ENCODE results near the gene HIVEP2. TPM values are rescaled to one million over a fixed set of nuclear protein-coding genes. Genes with fewer than 3 reads are reported as not detected.

The HIVEP2 gene
- total and polyA plus RNA-seq, 4 donors: 3.0 to 23.8 (median 11.2) TPM

- TF ChIP-seq CTCF (IDR thresholded peaks at IDR 0.05; ENCODE audit: control extremely low read depth, extremely low read depth): no peak
- no peak for DNase-seq
- Histone ChIP-seq H3K36me3 (ENCODE audit: control insufficient read depth in 4 of 4, insufficient read depth in 4 of 4, low read length in 4 of 4) (no peaks in the 10 kb centered on the region), H3K4me3 (no peak overlapping the region), H3K27ac (ENCODE audit: low read depth in 1 of 2, low read length in 1 of 2) (no peak overlapping the region), H3K9ac (ENCODE audit: insufficient read depth in 1 of 2, low read length in 2 of 2) (no peak overlapping the region), H3K27me3 (ENCODE audit: control insufficient read depth in 3 of 3, insufficient read depth in 3 of 3, low read length in 2 of 3) (no peaks in the 10 kb centered on the region), H3K4me1 (ENCODE audit: control insufficient read depth in 5 of 5, insufficient read depth in 5 of 5, low read length in 5 of 5) (peaks cover 0 to 40% (median 12%) of the 10 kb centered on the region in 5 donors), H3K9me3 (ENCODE audit: control insufficient read depth in 4 of 4, insufficient read depth in 3 of 4, low read length in 3 of 4) (no peaks in the 10 kb centered on the region)
- no peak for ATAC-seq (ENCODE audit: insufficient read depth, low FRiP score)
- WGBS, 2 donors: 78 to 81% methylated on average over 4 of the region's 4 CpGs
These were observed 74.1 kb downstream of the HIVEP2 start for GRCh38 chr6:142870787-142871415.

- H3K4me3 ChIP-seq: no peak overlapping the region
- H3K27ac ChIP-seq (ENCODE audit: low read depth in 1 of 2, low read length in 1 of 2): peak overlapping the region in 1 of 2 donors; percentile 40
- no peaks in the 10 kb centered on the region for H3K27me3 ChIP-seq (ENCODE audit: control insufficient read depth in 3 of 3, insufficient read depth in 3 of 3, low read length in 2 of 3)
- H3K36me3 ChIP-seq (ENCODE audit: control insufficient read depth in 4 of 4, insufficient read depth in 4 of 4, low read length in 4 of 4): no peaks in the 10 kb centered on the region
- no peak for ATAC-seq (ENCODE audit: insufficient read depth, low FRiP score)
- no peak for TF ChIP-seq CTCF (IDR thresholded peaks at IDR 0.05; ENCODE audit: control extremely low read depth, extremely low read depth)
- peak in 1 of 3 donors; percentile 12 for DNase-seq
- H3K4me1 ChIP-seq (ENCODE audit: control insufficient read depth in 5 of 5, insufficient read depth in 5 of 5, low read length in 5 of 5): peaks cover 0 to 36% (median 16%) of the 10 kb centered on the region in 5 donors
- no peak overlapping the region for H3K9ac ChIP-seq (ENCODE audit: insufficient read depth in 1 of 2, low read length in 2 of 2)
- 85 to 89% methylated on average over 2 of the region's 2 CpGs for WGBS, 2 donors
- no peaks in the 10 kb centered on the region for H3K9me3 ChIP-seq (ENCODE audit: control insufficient read depth in 4 of 4, insufficient read depth in 3 of 4, low read length in 3 of 4)
These were observed 76.1 kb downstream of the HIVEP2 start for GRCh38 chr6:142868917-142869316.

DNA sequence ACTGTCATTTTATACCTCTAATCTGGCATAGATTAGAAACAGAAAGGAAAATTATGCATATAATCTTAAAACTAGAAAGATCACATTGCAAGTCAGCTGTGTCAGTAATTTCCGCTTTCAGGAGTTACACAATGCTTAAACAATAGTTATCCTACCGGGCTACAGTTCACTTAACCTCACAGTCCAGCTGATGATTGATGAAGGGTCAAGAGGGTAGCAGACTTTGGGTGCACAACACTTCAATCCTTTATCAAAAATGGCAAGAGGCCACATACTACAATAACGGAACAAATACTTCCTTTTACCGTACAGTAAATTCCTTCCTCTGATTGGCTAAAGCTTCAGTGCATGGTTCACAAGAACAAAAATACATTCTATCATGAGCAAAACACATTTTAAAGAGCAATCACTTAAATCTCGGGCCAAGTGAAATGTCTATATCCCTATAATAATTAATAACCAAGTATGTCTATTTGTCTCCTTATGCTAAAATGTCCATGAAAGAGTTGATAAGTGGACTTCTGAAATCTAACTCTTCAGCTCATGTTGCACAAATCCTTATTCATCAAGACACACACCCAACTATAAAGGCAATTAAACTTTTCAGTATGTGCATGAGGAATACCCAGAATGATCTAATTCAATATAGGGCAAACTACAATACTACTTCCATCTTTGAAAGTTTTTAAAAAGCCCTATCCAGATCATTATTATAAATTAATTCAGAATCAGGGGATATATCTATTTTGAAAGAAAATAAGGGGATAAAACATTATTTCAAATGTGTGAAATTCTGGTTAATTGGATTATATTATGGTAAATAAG is 76.8 kb downstream of the HIVEP2 start:
- peaks cover 0 to 35% (median 18%) of the 10 kb centered on the region in 5 donors for H3K4me1 ChIP-seq (ENCODE audit: control insufficient read depth in 5 of 5, insufficient read depth in 5 of 5, low read length in 5 of 5)
- H3K27ac ChIP-seq (ENCODE audit: low read depth in 1 of 2, low read length in 1 of 2): peak overlapping the region in 1 of 2 donors; percentile 41
- no peaks in the 10 kb centered on the region for H3K27me3 ChIP-seq (ENCODE audit: control insufficient read depth in 3 of 3, insufficient read depth in 3 of 3, low read length in 2 of 3)
- no peak overlapping the region for H3K4me3 ChIP-seq
- 5 to 9% methylated on average over 5 of the region's 5 CpGs for WGBS, 2 donors
- no peak for TF ChIP-seq CTCF (IDR thresholded peaks at IDR 0.05; ENCODE audit: control extremely low read depth, extremely low read depth)
- peak overlapping the region in 1 of 2 donors; percentile 48 for H3K9ac ChIP-seq (ENCODE audit: insufficient read depth in 1 of 2, low read length in 2 of 2)
- H3K36me3 ChIP-seq (ENCODE audit: control insufficient read depth in 4 of 4, insufficient read depth in 4 of 4, low read length in 4 of 4): no peaks in the 10 kb centered on the region
- DNase-seq (peak; percentile 36 to 83 (median 77)), ATAC-seq (ENCODE audit: insufficient read depth, low FRiP score) (peak; percentile 15)
- H3K9me3 ChIP-seq (ENCODE audit: control insufficient read depth in 4 of 4, insufficient read depth in 3 of 4, low read length in 3 of 4): no peaks in the 10 kb centered on the region

All from lung (tissue), 12 donors.